Measurements from ENCODE around the gene C10orf62. TPM values are rescaled to one million over a fixed set of nuclear protein-coding genes. Genes with fewer than 3 reads are reported as not detected.
"Not testable (repeated sequence)": the region's sequence is repeated elsewhere in the genome, so short reads cannot be mapped to it uniquely, and the experiment has no call there.

Gene C10orf62
- total RNA-seq (2014; rRNA removed): 0.11 TPM in 1 of 2 replicates, not detected in the other
- not detected for polyA plus RNA-seq (2012)

- DNase-seq (ENCODE audit: low read depth): no peak
Measured at GRCh38 chr10:97589479-97589878, at the start of gene C10orf62. TSS of gene C10orf62 (plus strand) at chr10:97589721. CDS start at chr10:97589898, 177 bp downstream.

- DNase-seq (ENCODE audit: low read depth): peak; percentile 54
Measured at GRCh38 chr10:97540669-97541500, 48.6 kb upstream of the C10orf62 start.

- peak; percentile 97 for DNase-seq (ENCODE audit: low read depth)
Measured at GRCh38 chr10:97542169-97543024, 47.1 kb upstream of the C10orf62 start.

- DNase-seq (ENCODE audit: low read depth): peak; percentile 100
Measured at GRCh38 chr10:97543025-97543546, 46.4 kb upstream of the C10orf62 start.

GRCh38 chr10:97546456-97547270, 42.9 kb upstream of the C10orf62 start:
- DNase-seq (ENCODE audit: low read depth): peak; percentile 59

- no peak for DNase-seq (ENCODE audit: low read depth)
Measured at GRCh38 chr10:97547271-97547600, 42.3 kb upstream of the C10orf62 start.

GRCh38 chr10:97547962-97548361, 41.6 kb upstream of the C10orf62 start:
- peak; percentile 49 for DNase-seq (ENCODE audit: low read depth)

- DNase-seq (ENCODE audit: low read depth): no peak
Measured at GRCh38 chr10:97548828-97549455, 40.6 kb upstream of the C10orf62 start.

- no peak for DNase-seq (ENCODE audit: low read depth)
Measured at GRCh38 chr10:97549587-97550322, 39.8 kb upstream of the C10orf62 start.

- DNase-seq (ENCODE audit: low read depth): no peak
Measured at GRCh38 chr10:97550336-97551149, 39.0 kb upstream of the C10orf62 start.

- no peak for DNase-seq (ENCODE audit: low read depth)
Measured at GRCh38 chr10:97551271-97551670, 38.2 kb upstream of the C10orf62 start.

- peak; percentile 71 for DNase-seq (ENCODE audit: low read depth)
Measured at GRCh38 chr10:97553575-97554031, 35.9 kb upstream of the C10orf62 start.

- not testable (repeated sequence) for DNase-seq (ENCODE audit: low read depth)
Measured at GRCh38 chr10:97554336-97554735, 35.2 kb upstream of the C10orf62 start.

GRCh38 chr10:97555541-97555940, 34.0 kb upstream of the C10orf62 start:
- DNase-seq (ENCODE audit: low read depth): not testable (repeated sequence)

GRCh38 chr10:97560731-97561381, 28.7 kb upstream of the C10orf62 start:
- DNase-seq (ENCODE audit: low read depth): peak; percentile 58

- DNase-seq (ENCODE audit: low read depth): not testable (repeated sequence)
Measured at GRCh38 chr10:97561386-97562077, 28.0 kb upstream of the C10orf62 start.

GRCh38 chr10:97562329-97562728, 27.2 kb upstream of the C10orf62 start:
- DNase-seq (ENCODE audit: low read depth): not testable (repeated sequence)

GRCh38 chr10:97563337-97563736, 26.2 kb upstream of the C10orf62 start:
- no peak for DNase-seq (ENCODE audit: low read depth)
